GM12892 (cell line): ENCODE measurements around the gene NPR1.
A peak's percentile ranks its signal among the peaks of the same experiment; 100 is the strongest.
"Not testable (repeated sequence)": the region's sequence is repeated elsewhere in the genome, so short reads cannot be mapped to it uniquely, and the experiment has no call there.

Experiments used
- DNase-seq: peaks from one replicate; pipeline ENCODE4 v3.0.0; 2011; ENCODE audit not compliant: insufficient read length
- FAIRE-seq: peaks from 2 replicates; lab custom pipeline; 2011; peaks lifted over from hg19 to GRCh38; lab: Jason Lieb, UNC
- POLR2A ChIP-seq: IDR thresholded peaks from 2 replicates; pipeline ENCODE4 v1.6.1; 2011; ENCODE audit warnings: low read depth, low read length, control low read depth
- POLR2AphosphoS5 ChIP-seq: IDR thresholded peaks from 2 replicates; pipeline ENCODE4 v1.6.1; 2011; ENCODE audit warnings: low read depth, low read length, control low read depth
- TAF1 ChIP-seq: IDR thresholded peaks from 2 replicates; pipeline ENCODE4 v1.6.1; 2011; ENCODE audit warnings: low read depth, mild to moderate bottlenecking, control low read depth, low read length, borderline replicate concordance

NPR1 gene

DNA sequence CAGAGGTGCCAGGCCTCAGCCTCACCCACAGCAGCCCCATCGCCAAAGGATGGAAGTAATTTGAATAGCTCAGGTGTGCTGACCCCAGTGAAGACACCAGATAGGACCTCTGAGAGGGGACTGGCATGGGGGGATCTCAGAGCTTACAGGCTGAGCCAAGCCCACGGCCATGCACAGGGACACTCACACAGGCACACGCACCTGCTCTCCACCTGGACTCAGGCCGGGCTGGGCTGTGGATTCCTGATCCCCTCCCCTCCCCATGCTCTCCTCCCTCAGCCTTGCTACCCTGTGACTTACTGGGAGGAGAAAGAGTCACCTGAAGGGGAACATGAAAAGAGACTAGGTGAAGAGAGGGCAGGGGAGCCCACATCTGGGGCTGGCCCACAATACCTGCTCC is 15.0 kb downstream of the NPR1 start:
- TF ChIP-seq POLR2AphosphoS5: no peak
- TF ChIP-seq POLR2A: no peak
- TF ChIP-seq TAF1: no peak
- no peak for FAIRE-seq
- DNase-seq: no peak

GRCh38 chr1:153696741-153697140 is 18.3 kb downstream of the NPR1 start:
- DNase-seq (no peak), FAIRE-seq (no peak)
- TF ChIP-seq POLR2AphosphoS5: no peak
- TF ChIP-seq TAF1: no peak
- no peak for TF ChIP-seq POLR2A

GRCh38 chr1:153697191-153698019 is 18.9 kb downstream of the NPR1 start:
- peak; percentile 8 for DNase-seq
- no peak for FAIRE-seq
- TF ChIP-seq POLR2A: no peak
- no peak for TF ChIP-seq TAF1
- no peak for TF ChIP-seq POLR2AphosphoS5

- TF ChIP-seq POLR2A (no peak), TAF1 (no peak), POLR2AphosphoS5 (no peak)
- FAIRE-seq (peak; percentile 61), DNase-seq (peak; percentile 33)
Observed at GRCh38 chr1:153698020-153698922, 19.8 kb downstream of the NPR1 start.

GRCh38 chr1:153698923-153699714 is 20.6 kb downstream of the NPR1 start:
- TF ChIP-seq POLR2AphosphoS5: no peak
- no peak for TF ChIP-seq TAF1
- no peak for TF ChIP-seq POLR2A
- FAIRE-seq: no peak
- no peak for DNase-seq

GRCh38 chr1:153699768-153700167 is 21.3 kb downstream of the NPR1 start:
- no peak for TF ChIP-seq POLR2AphosphoS5
- no peak for TF ChIP-seq POLR2A
- TF ChIP-seq TAF1: no peak
- DNase-seq: no peak
- FAIRE-seq: no peak

- DNase-seq (no peak), FAIRE-seq (no peak)
- no peak for TF ChIP-seq POLR2A
Observed at GRCh38 chr1:153705484-153705883, 27.0 kb downstream of the NPR1 start.

DNA sequence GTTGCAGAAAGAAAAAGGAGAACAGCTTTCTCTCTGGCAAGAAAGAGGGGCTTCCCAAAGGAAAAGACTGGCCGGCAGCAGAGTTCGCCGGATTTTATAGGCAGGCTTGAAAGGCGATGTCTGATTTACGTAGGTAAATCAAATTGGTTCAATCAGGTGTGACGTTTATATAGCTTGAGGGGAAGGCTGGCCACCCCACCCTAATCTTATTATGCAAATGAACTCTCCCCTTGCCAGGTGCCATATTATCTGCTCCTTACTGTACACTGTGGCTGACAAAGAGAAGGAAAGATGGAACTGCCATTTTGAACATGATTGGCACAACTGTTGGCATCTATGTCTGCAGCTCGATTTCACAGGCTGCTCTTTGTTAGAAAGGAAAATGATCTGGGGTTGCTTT is 32.5 kb downstream of the NPR1 start:
- FAIRE-seq: no peak
- DNase-seq: no peak

GRCh38 chr1:153716211-153716610 is 37.7 kb downstream of the NPR1 start:
- FAIRE-seq: not testable (repeated sequence)

More for the DNA sequence above, 32.5 kb downstream of the NPR1 start:
- TF ChIP-seq TAF1 (no peak), POLR2A (no peak), POLR2AphosphoS5 (no peak)

GRCh38 chr1:153717330-153717729 is 38.8 kb downstream of the NPR1 start:
- DNase-seq (no peak), FAIRE-seq (no peak)
- TF ChIP-seq TAF1 (no peak), POLR2AphosphoS5 (no peak), POLR2A (no peak)

More at GRCh38 chr1:153716211-153716610, 37.7 kb downstream of the NPR1 start:
- DNase-seq: not testable (repeated sequence)

- no peak for DNase-seq
- FAIRE-seq: no peak
- TF ChIP-seq TAF1: no peak
- TF ChIP-seq POLR2AphosphoS5: no peak
- no peak for TF ChIP-seq POLR2A
Observed at GRCh38 chr1:153723687-153724086, 45.2 kb downstream of the NPR1 start.

DNA sequence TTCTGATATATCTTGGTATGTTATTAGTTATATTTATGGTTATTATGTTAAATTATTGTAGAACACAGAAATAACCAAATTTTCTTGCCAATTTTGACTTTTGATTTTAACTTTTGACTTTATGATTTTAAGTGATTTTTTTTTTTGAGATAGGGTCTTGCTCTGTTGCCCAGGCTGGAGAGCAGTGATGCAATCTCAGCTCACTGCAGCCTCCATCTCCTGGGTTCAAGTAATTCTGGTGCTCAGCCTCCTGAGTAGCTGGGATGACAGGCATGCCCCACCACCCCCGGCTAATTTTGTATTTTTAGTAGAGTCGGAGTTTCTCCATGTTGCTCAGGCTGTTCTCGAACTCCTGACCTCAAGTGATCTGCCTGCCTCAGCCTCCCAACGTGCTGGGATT is 46.1 kb downstream of the NPR1 start:
- not testable (repeated sequence) for FAIRE-seq

More for the DNA sequence above, 46.1 kb downstream of the NPR1 start:
- not testable (repeated sequence) for DNase-seq
